GM12875 (cell line): Measurements from ENCODE around the gene CST1.
"Not testable (repeated sequence)": the region's sequence is repeated elsewhere in the genome, so short reads cannot be mapped to it uniquely, and the experiment has no call there.

ENCODE experiments used
- H3K4me3 ChIP-seq: one replicate; pipeline ENCODE4 v1.5.1; 2011; ENCODE audit warnings: low read depth, low read length, control low read depth
- CTCF ChIP-seq: IDR thresholded peaks from 2 replicates; pipeline ENCODE4 v1.5.1; 2011; ENCODE audit warnings: low read depth, mild to moderate bottlenecking, control low read depth, inconsistent platforms, low read length, moderate library complexity, borderline replicate concordance; ENCODE audit not compliant: insufficient read depth

Gene CST1

GRCh38 chr20:23776067-23776771 lies 25.5 kb upstream of the CST1 start:
- no peak for TF ChIP-seq CTCF
- no peak overlapping the region for H3K4me3 ChIP-seq

- TF ChIP-seq CTCF: no peak
These were observed 23.3 kb upstream of the CST1 start for GRCh38 chr20:23774081-23774480.

GRCh38 chr20:23773579-23773978 lies 22.8 kb upstream of the CST1 start:
- no peak for TF ChIP-seq CTCF

More at GRCh38 chr20:23774081-23774480, 23.3 kb upstream of the CST1 start:
- no peak overlapping the region for H3K4me3 ChIP-seq

GRCh38 chr20:23773127-23773526 lies 22.4 kb upstream of the CST1 start:
- H3K4me3 ChIP-seq: no peak overlapping the region
- no peak for TF ChIP-seq CTCF

More at GRCh38 chr20:23773579-23773978, 22.8 kb upstream of the CST1 start:
- no peak overlapping the region for H3K4me3 ChIP-seq

GRCh38 chr20:23772074-23772473 lies 21.3 kb upstream of the CST1 start:
- no peak for TF ChIP-seq CTCF

GRCh38 chr20:23770384-23770783 lies 19.6 kb upstream of the CST1 start:
- H3K4me3 ChIP-seq: no peak overlapping the region
- no peak for TF ChIP-seq CTCF

More at GRCh38 chr20:23772074-23772473, 21.3 kb upstream of the CST1 start:
- H3K4me3 ChIP-seq: no peak overlapping the region

- not testable (repeated sequence) for H3K4me3 ChIP-seq
These were observed 17.8 kb upstream of the CST1 start for GRCh38 chr20:23768520-23768919.
